HG02759 (cell line): ENCODE results near the gene PTPN20.

Experiments used
- ATAC-seq: cut with Tn5 transposase; IDR thresholded peaks from one replicate; pipeline ENCODE4 v1.9.1; 2021; ENCODE audit warnings: mild to moderate bottlenecking, moderate library complexity; ENCODE audit not compliant: unreplicated experiment

The PTPN20 gene

GRCh38 chr10:47020471-47020870, 109.2 kb downstream of the PTPN20 start:
- ATAC-seq, result no peak

GRCh38 chr10:47021850-47022249, 110.6 kb downstream of the PTPN20 start:
- ATAC-seq, result no peak

- ATAC-seq, result no peak
Observed at GRCh38 chr10:47022311-47023131, 111.3 kb downstream of the PTPN20 start.

GRCh38 chr10:47023237-47024045, 112.2 kb downstream of the PTPN20 start:
- ATAC-seq, result no peak

GRCh38 chr10:47024046-47024322, 112.8 kb downstream of the PTPN20 start:
- no peak for ATAC-seq

- ATAC-seq, result no peak
Observed at GRCh38 chr10:47024399-47025252, 113.4 kb downstream of the PTPN20 start.

- no peak for ATAC-seq
Observed at GRCh38 chr10:47025253-47025539, 114.0 kb downstream of the PTPN20 start.

- no peak for ATAC-seq
Observed at GRCh38 chr10:47025540-47026300, 114.5 kb downstream of the PTPN20 start.

- ATAC-seq, result no peak
Observed at GRCh38 chr10:47026301-47027107, 115.3 kb downstream of the PTPN20 start.

- no peak for ATAC-seq
Observed at GRCh38 chr10:47027108-47027783, 116.0 kb downstream of the PTPN20 start.

GRCh38 chr10:47027784-47028260, 116.6 kb downstream of the PTPN20 start:
- no peak for ATAC-seq

- no peak for ATAC-seq
Observed at GRCh38 chr10:47028466-47028865, 117.2 kb downstream of the PTPN20 start.

- no peak for ATAC-seq
Observed at GRCh38 chr10:47029181-47030009, 118.2 kb downstream of the PTPN20 start.

GRCh38 chr10:47030191-47030703, 119.0 kb downstream of the PTPN20 start:
- no peak for ATAC-seq

GRCh38 chr10:47031211-47031900, 120.1 kb downstream of the PTPN20 start:
- no peak for ATAC-seq

GRCh38 chr10:47031901-47032465, 120.8 kb downstream of the PTPN20 start:
- no peak for ATAC-seq

GRCh38 chr10:47033081-47033480, 121.9 kb downstream of the PTPN20 start:
- no peak for ATAC-seq
